Aortic smooth muscle cell (primary cell): Measurements from ENCODE around the gene GATAD1. TPM values are rescaled to one million over a fixed set of nuclear protein-coding genes. Genes with fewer than 3 reads are reported as not detected.

ENCODE experiments used
- total RNA-seq: library from RNA; depleted of rRNA; stranded (reverse); fragments of >200 nt; gene quantifications from 2 replicates; pipeline ENCODE4 v1.2.3, GENCODE V29; 2014

GATAD1 gene
- 16.1 and 23.1 TPM in 2 replicates for total RNA-seq

DNA sequence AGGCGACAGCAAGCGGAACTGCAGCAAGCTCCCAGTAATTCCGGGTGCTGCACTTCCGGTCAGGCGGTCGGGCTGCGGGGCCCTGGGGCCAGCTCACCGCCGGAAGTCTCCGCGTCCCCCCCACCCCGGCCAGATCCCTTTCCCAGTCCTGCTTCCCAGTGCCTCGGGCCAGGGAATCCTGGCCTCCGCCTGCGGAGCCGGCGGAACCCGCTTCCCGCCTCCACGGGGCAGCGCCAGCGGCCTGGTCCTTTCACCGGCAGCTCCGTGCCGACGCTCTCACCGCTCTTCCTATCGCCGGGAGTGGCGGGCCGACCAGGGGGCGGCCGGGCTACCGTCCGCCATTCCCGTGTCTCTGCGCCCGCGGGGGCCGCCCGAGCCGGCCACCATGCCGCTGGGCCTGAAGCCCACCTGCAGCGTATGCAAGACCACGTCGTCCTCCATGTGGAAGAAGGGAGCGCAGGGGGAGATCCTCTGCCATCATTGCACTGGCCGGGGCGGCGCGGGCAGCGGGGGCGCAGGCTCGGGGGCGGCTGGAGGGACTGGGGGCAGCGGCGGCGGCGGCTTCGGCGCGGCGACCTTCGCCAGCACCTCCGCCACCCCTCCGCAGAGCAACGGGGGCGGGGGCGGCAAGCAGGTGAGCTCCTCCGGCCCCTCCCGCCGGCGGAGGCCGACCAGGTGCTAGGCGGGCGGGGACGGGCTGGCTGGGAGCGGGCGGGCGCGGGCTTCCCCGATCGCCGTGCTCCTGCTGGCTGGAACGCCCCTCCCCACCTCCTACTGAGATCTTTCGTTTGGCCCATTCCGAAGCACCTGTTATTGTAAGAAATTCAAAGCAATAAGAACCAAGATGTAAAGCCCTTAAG, at the start of gene GATAD1:
GATAD1 (plus strand) TSS at position 138 of the 860 bp plus-strand sequence; CDS start at position 386, 248 bp downstream.

DNA sequence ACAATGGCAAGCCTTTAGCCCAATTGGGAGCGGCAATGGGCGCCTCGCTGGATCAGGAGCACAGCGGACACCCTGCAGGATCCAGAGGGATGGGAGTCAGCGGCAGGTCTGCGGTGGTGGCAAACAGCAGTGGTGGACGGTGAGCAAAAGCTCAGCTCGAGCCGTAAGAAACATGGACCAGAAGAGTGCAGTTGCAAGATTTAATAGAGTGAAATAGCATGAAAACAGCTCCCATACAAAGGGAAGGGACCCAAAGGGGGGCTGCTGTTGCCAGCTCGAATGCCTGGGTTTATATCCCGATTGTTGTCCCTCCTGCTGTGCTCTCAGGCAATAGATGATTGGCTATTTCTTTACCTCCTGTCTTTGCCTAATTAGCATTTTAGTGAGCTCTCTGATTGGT, 30.4 kb downstream of the GATAD1 start, which contains the start of gene ERVW-1:
ERVW-1 (minus strand) TSS at position 266 of the 400 bp plus-strand sequence. CDS start 7,565 bp downstream, outside the sequence.

Other genes starting within 250 kb of the GATAD1 start
- 45.2 and 52.5 TPM in 2 replicates for gene KRIT1, start 201.6 kb upstream of the GATAD1 start, total RNA-seq
- 43.5 and 60.4 TPM in 2 replicates for gene ANKIB1, start 201.5 kb upstream of the GATAD1 start, total RNA-seq
- not detected in 2 replicates for gene ERVW-1, start 30.5 kb downstream of the GATAD1 start, total RNA-seq
- 16.5 and 18.0 TPM in 2 replicates for gene PEX1, start 81.0 kb downstream of the GATAD1 start, total RNA-seq
- 7.5 and 11.1 TPM in 2 replicates for gene RBM48, start 81.3 kb downstream of the GATAD1 start, total RNA-seq
- gene FAM133B, start 142.9 kb downstream of the GATAD1 start, total RNA-seq = 9.2 and 12.7 TPM in 2 replicates